ENCODE measurements around the gene SECISBP2. TPM values are rescaled to one million over a fixed set of nuclear protein-coding genes. Genes with fewer than 3 reads are reported as not detected.

SECISBP2 gene
- total and polyA plus RNA-seq, 2 experiments from 2014 or later, result 77.7 to 86.8 TPM

DNA sequence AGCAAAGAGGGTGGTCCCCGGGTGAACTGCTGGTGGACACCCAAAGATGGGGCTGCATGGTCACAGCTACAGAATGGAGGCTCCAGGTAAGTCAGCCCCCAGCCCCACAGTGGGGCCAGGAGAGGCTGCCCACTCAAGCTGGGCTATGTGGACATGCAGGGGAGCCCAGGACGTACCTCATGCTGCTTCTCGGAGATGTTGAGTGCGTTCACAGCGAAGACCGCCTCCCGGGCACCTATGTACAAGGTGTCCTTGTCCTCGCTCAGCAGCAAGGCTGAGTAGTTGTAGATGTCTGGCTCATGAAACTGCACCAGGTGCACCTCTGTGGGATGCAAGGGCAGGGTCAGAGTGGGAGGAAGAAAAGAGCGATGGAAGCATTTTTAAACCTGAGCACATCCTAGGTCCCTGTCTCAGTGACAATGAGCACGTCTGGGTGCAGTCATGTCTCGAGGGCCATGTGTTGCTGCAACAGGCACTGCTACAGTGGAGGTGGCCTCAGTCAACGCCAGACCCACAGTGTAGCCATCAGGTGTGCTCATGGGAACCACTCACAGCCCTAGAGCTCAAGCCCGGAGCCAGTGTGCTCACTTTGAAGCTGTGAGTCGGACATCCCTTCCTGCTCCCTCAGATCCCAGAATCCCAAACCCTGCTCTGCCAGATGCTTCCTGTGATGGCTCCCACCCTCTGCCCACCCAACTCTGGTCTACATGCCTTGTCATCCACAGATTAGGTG is 84.6 kb downstream of the SECISBP2 start (continued):
- TF ChIP-seq, protein P1, sequence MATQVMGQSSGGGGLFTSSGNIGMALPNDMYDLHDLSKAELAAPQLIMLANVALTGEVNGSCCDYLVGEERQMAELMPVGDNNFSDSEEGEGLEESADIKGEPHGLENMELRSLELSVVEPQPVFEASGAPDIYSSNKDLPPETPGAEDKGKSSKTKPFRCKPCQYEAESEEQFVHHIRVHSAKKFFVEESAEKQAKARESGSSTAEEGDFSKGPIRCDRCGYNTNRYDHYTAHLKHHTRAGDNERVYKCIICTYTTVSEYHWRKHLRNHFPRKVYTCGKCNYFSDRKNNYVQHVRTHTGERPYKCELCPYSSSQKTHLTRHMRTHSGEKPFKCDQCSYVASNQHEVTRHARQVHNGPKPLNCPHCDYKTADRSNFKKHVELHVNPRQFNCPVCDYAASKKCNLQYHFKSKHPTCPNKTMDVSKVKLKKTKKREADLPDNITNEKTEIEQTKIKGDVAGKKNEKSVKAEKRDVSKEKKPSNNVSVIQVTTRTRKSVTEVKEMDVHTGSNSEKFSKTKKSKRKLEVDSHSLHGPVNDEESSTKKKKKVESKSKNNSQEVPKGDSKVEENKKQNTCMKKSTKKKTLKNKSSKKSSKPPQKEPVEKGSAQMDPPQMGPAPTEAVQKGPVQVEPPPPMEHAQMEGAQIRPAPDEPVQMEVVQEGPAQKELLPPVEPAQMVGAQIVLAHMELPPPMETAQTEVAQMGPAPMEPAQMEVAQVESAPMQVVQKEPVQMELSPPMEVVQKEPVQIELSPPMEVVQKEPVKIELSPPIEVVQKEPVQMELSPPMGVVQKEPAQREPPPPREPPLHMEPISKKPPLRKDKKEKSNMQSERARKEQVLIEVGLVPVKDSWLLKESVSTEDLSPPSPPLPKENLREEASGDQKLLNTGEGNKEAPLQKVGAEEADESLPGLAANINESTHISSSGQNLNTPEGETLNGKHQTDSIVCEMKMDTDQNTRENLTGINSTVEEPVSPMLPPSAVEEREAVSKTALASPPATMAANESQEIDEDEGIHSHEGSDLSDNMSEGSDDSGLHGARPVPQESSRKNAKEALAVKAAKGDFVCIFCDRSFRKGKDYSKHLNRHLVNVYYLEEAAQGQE (IDR thresholded peaks at IDR 0.05; ENCODE audit: unreplicated experiment), result no peak
- TF ChIP-seq, protein P2, sequence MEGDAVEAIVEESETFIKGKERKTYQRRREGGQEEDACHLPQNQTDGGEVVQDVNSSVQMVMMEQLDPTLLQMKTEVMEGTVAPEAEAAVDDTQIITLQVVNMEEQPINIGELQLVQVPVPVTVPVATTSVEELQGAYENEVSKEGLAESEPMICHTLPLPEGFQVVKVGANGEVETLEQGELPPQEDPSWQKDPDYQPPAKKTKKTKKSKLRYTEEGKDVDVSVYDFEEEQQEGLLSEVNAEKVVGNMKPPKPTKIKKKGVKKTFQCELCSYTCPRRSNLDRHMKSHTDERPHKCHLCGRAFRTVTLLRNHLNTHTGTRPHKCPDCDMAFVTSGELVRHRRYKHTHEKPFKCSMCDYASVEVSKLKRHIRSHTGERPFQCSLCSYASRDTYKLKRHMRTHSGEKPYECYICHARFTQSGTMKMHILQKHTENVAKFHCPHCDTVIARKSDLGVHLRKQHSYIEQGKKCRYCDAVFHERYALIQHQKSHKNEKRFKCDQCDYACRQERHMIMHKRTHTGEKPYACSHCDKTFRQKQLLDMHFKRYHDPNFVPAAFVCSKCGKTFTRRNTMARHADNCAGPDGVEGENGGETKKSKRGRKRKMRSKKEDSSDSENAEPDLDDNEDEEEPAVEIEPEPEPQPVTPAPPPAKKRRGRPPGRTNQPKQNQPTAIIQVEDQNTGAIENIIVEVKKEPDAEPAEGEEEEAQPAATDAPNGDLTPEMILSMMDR (conservative IDR thresholded peaks at IDR 0.05; ENCODE audit: low read depth in 2 of 2), result no peak
- TF ChIP-seq POLR2AphosphoS5 (IDR thresholded peaks at IDR 0.05; ENCODE audit: low read depth) (no peak), EZH2phosphoT487 (IDR thresholded peaks at IDR 0.05; ENCODE audit: unreplicated experiment) (no peak), STAT1 (IDR thresholded peaks at IDR 0.05; ENCODE audit: unreplicated experiment) (no peak)

GRCh38 chr9:89404074-89404473 is 85.8 kb downstream of the SECISBP2 start:
- Mint-ChIP-seq H3K9me3 (peaks cover 4% of the 10 kb centered on the region; the same call in 2 of the 3 replicates), H3K27ac (no peak overlapping the region), H3K4me3 (no peak overlapping the region), H3K4me1 (no peaks in the 10 kb centered on the region), H3K27me3 (ENCODE audit: insufficient read depth, low read depth, poor library complexity) (peaks cover 8% of the 10 kb centered on the region), H3K36me3 (ENCODE audit: low read depth) (peaks cover 35% of the 10 kb centered on the region)
- Histone ChIP-seq H3K9me2 (ENCODE audit: insufficient read depth) (no peaks in the 10 kb centered on the region), H3K36me3 (ENCODE audit: insufficient read depth) (peaks cover 5% of the 10 kb centered on the region; the same call in 1 of the 2 replicates), H3K4me3 (no peak overlapping the region), H2AFZ (no peak overlapping the region), H3K27ac (ENCODE audit: low read depth) (no peak overlapping the region), H3K27me3 (ENCODE audit: insufficient read depth) (no peaks in the 10 kb centered on the region), H3K79me2 (replicated peaks; ENCODE audit: insufficient read depth) (peaks cover 21% of the 10 kb centered on the region), H3K4me2 (no peak overlapping the region), H3F3A (replicated peaks; ENCODE audit: low read depth) (no peaks in the 10 kb centered on the region), H3K4me1 (ENCODE audit: insufficient read depth) (no peaks in the 10 kb centered on the region), H4K20me1 (replicated peaks; ENCODE audit: insufficient read depth) (peaks cover 5% of the 10 kb centered on the region; the same call in 1 of the 2 replicates)
- no peak for ATAC-seq
- no peak for DNase-seq (ENCODE audit: low spot score)
- TF ChIP-seq, protein P2 (conservative IDR thresholded peaks at IDR 0.05; ENCODE audit: low read depth in 2 of 2), result no peak
- TF ChIP-seq JUNB (IDR thresholded peaks at IDR 0.05; ENCODE audit: unreplicated experiment) (no peak), EZH2phosphoT487 (IDR thresholded peaks at IDR 0.05; ENCODE audit: unreplicated experiment) (no peak), ZNF331 (CRISPR knock-in tag; IDR thresholded peaks at IDR 0.05; ENCODE audit: low read depth) (no peak), ETS1 (IDR thresholded peaks at IDR 0.05) (no peak), EZH2 (IDR thresholded peaks at IDR 0.05; ENCODE audit: low read depth, unreplicated experiment) (no peak), CREB1 (CRISPR knock-in tag; IDR thresholded peaks at IDR 0.05; ENCODE audit: low read depth) (no peak), ZNF114 (CRISPR knock-in tag; IDR thresholded peaks at IDR 0.05) (no peak), NANOG (IDR thresholded peaks at IDR 0.05; ENCODE audit: borderline replicate concordance) (no peak), POLR2AphosphoS5 (IDR thresholded peaks at IDR 0.05; ENCODE audit: low read depth) (no peak)

Data from GM23338 (cell line).